HG02840 (cell line): Measurements from ENCODE around the gene GALNT7.
"Not testable (repeated sequence)": the region's sequence is repeated elsewhere in the genome, so short reads cannot be mapped to it uniquely, and the experiment has no call there.

Experiments used
- ATAC-seq: cut with Tn5 transposase; IDR thresholded peaks from one replicate; pipeline ENCODE4 v1.9.1; 2021; ENCODE audit warnings: mild to moderate bottlenecking, moderate library complexity, moderate number of reproducible peaks; ENCODE audit not compliant: unreplicated experiment, low FRiP score

The GALNT7 gene

GRCh38 chr4:173168396-173169177, at the start of gene GALNT7:
TSS of gene GALNT7 (plus strand) at chr4:173168811. CDS start at chr4:173168836, 25 bp downstream.
- ATAC-seq = peak; percentile 38

- not testable (repeated sequence) for ATAC-seq
Measured at GRCh38 chr4:173118819-173119218, 49.8 kb upstream of the GALNT7 start.

GRCh38 chr4:173119818-173120217, 48.8 kb upstream of the GALNT7 start:
- no peak for ATAC-seq

GRCh38 chr4:173121076-173121561, 47.5 kb upstream of the GALNT7 start:
- peak; percentile 98 for ATAC-seq

- no peak for ATAC-seq
Measured at GRCh38 chr4:173124209-173124865, 44.3 kb upstream of the GALNT7 start.

- ATAC-seq = no peak
Measured at GRCh38 chr4:173125216-173125812, 43.3 kb upstream of the GALNT7 start.

GRCh38 chr4:173128199-173128890, 40.3 kb upstream of the GALNT7 start:
- no peak for ATAC-seq

- ATAC-seq = no peak
Measured at GRCh38 chr4:173130687-173131086, 37.9 kb upstream of the GALNT7 start.

GRCh38 chr4:173134426-173134825, 34.2 kb upstream of the GALNT7 start:
- no peak for ATAC-seq

GRCh38 chr4:173135241-173135847, 33.3 kb upstream of the GALNT7 start:
- no peak for ATAC-seq

- ATAC-seq = no peak
Measured at GRCh38 chr4:173138624-173139023, 30.0 kb upstream of the GALNT7 start.

- ATAC-seq = no peak
Measured at GRCh38 chr4:173139561-173139960, 29.1 kb upstream of the GALNT7 start.

GRCh38 chr4:173145131-173145530, 23.5 kb upstream of the GALNT7 start:
- no peak for ATAC-seq

- ATAC-seq = no peak
Measured at GRCh38 chr4:173146456-173146855, 22.2 kb upstream of the GALNT7 start.

GRCh38 chr4:173151496-173151895, 17.1 kb upstream of the GALNT7 start:
- ATAC-seq = no peak

GRCh38 chr4:173152104-173152503, 16.5 kb upstream of the GALNT7 start:
- no peak for ATAC-seq

GRCh38 chr4:173153445-173153844, 15.2 kb upstream of the GALNT7 start:
- ATAC-seq = no peak

- no peak for ATAC-seq
Measured at GRCh38 chr4:173159791-173160190, 8.8 kb upstream of the GALNT7 start.

GRCh38 chr4:173160871-173161270, 7.7 kb upstream of the GALNT7 start:
- no peak for ATAC-seq

- no peak for ATAC-seq
Measured at GRCh38 chr4:173161311-173161710, 7.3 kb upstream of the GALNT7 start.
